ENCODE data around the gene KCNH3. TPM values are rescaled to one million over a fixed set of nuclear protein-coding genes. Genes with fewer than 3 reads are reported as not detected.

Gene KCNH3
- total and polyA plus RNA-seq, 2 of the 4 experiments (the other 2 are of a cell fraction) = 0.10 TPM; not detected in 1

DNA sequence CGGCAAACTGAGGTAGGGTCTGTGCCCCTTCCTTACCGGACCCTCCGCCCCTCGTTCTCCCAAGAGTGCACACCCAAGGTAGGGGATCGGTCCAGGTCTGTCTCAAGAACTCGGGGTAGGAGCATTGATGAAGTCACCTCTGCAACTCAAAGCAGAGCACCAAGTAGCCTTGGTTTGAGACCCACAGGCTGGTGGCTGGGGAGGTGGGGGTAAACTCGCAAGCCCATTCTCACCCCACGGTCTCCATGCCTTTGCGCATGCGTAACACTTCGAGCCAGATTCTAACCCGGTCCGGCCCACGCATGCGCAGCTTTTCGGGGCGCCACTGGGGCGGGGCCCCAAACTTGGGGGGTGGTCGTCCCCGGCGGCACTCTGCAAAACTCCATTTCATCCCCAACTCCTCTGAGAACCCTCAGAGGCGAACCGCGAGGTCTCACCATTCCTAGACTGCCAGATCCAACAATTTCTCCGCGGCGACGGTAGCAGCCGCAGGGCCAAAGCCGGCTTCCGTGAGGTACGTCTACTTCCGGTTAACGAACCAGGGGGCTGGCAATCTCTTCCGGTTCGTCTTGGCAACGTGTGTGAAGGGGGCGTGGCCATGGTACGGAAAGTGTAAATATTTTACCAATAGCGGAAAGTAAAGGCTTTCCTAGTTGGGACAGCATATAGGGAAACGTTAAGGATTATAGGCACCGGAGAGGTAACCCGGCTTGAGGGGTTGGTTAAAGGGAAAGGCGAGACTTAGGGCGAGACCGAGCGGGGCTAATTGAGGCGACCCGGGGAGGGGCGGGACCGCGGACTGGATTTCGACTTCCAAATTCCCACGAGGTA, 29.0 kb downstream of the KCNH3 start, which contains the start of gene MCRS1 (continued):
- TF ChIP-seq NFE2L2 (IDR thresholded peaks at IDR 0.05; ENCODE audit: low read depth, low read length) = no peak
- no peak for TF ChIP-seq SMC3 (IDR thresholded peaks at IDR 0.05; ENCODE audit: low read depth, low read length)
- no peak for TF ChIP-seq RAD21 (IDR thresholded peaks at IDR 0.05; ENCODE audit: low read length)
- peak; percentile 96 for TF ChIP-seq POLR2A (IDR thresholded peaks at IDR 0.05; ENCODE audit: low read depth, low read length)
- peak; percentile 90; the same call in 1 of the 2 replicates for TF ChIP-seq MXI1 (IDR thresholded peaks at IDR 0.05; ENCODE audit: borderline replicate concordance, low read depth, low read length)
- TF ChIP-seq MAFK (IDR thresholded peaks at IDR 0.05; ENCODE audit: low read depth, low read length) = no peak
